ENCODE results near the gene ALKBH6. TPM values are rescaled to one million over a fixed set of nuclear protein-coding genes. Genes with fewer than 3 reads are reported as not detected.
A peak's percentile ranks its signal among the peaks of the same experiment; 100 is the strongest.

Gene ALKBH6
- total and polyA plus RNA-seq, 2 of the 13 experiments (the other 11 are each of a cell fraction or from before 2014, with no cell fraction given) = 13.7 to 18.1 TPM

- TF ChIP-seq ZXDC (CRISPR knock-in tag; IDR thresholded peaks at IDR 0.05) (no peak), SALL2 (CRISPR knock-in tag; IDR thresholded peaks at IDR 0.05) (0 out of 2 replicates have a peak, but pooled peaks have one; percentile 36), ZSCAN30 (CRISPR knock-in tag; IDR thresholded peaks at IDR 0.05) (no peak), ZBTB1 (CRISPR knock-in tag; IDR thresholded peaks at IDR 0.05; ENCODE audit: borderline replicate concordance) (peak; percentile 55; the same call in 1 of the 2 replicates), E2F2 (CRISPR knock-in tag; IDR thresholded peaks at IDR 0.05; ENCODE audit: borderline replicate concordance) (peak; percentile 54; the same call in 1 of the 2 replicates), ZNF260 (CRISPR knock-in tag; IDR thresholded peaks at IDR 0.05; ENCODE audit: borderline replicate concordance, low read depth) (no peak), AFF4 (CRISPR knock-in tag; IDR thresholded peaks at IDR 0.05) (no peak), ZSCAN9 (CRISPR knock-in tag; IDR thresholded peaks at IDR 0.05; ENCODE audit: borderline replicate concordance) (peak; percentile 98), ZNF850 (CRISPR knock-in tag; conservative IDR thresholded peaks at IDR 0.05) (no peak), SIX4 (CRISPR knock-in tag; IDR thresholded peaks at IDR 0.05) (peak; percentile 78; the same call in 1 of the 2 replicates), ZNF557 (CRISPR knock-in tag; IDR thresholded peaks at IDR 0.05) (peak; percentile 87; the same call in 1 of the 2 replicates), TRAFD1 (CRISPR knock-in tag; IDR thresholded peaks at IDR 0.05; ENCODE audit: borderline replicate concordance) (no peak), ATF6 (CRISPR knock-in tag; conservative IDR thresholded peaks at IDR 0.05) (peak; percentile 83; the same call in 1 of the 2 replicates), ZNF792 (CRISPR knock-in tag; IDR thresholded peaks at IDR 0.05) (peak; percentile 69; the same call in 1 of the 2 replicates), POLR2AphosphoS2 (IDR thresholded peaks at IDR 0.05; ENCODE audit: low read depth, low read length) (no peak), POGK (CRISPR knock-in tag; conservative IDR thresholded peaks at IDR 0.05) (peak; percentile 58; the same call in 1 of the 2 replicates)
Measured at GRCh38 chr19:35963514-35963913, 50.5 kb downstream of the ALKBH6 start (continued).

Data from HepG2 (cell line).